Neuronal stem cell (in vitro differentiated cells): Measurements from ENCODE around the gene FBLN1.
A peak's percentile ranks its signal among the peaks of the same experiment; 100 is the strongest.

Experiments
- DNase-seq: peaks from one replicate; pipeline ENCODE4 v3.0.0-alpha.2; 2013; ENCODE audit warnings: low spot score
- H2AFZ ChIP-seq: one replicate; pipeline ENCODE4 v1.6.1; 2013; ENCODE audit warnings: mild to moderate bottlenecking, low read length, inconsistent platforms
- H2AK5ac ChIP-seq: 2 replicates; pipeline ENCODE4 v1.6.1; 2013; ENCODE audit warnings: low read depth, mild to moderate bottlenecking, inconsistent platforms, low read length, moderate library complexity, mixed read lengths
- H2BK120ac ChIP-seq: 2 replicates; pipeline ENCODE4 v1.6.1; 2013; ENCODE audit warnings: low read depth, mild to moderate bottlenecking, inconsistent platforms, low read length, moderate library complexity, mixed read lengths
- H2BK12ac ChIP-seq: one replicate; pipeline ENCODE4 v1.6.1; 2013; ENCODE audit warnings: low read length, inconsistent platforms
- H2BK15ac ChIP-seq: 2 replicates; pipeline ENCODE4 v1.6.1; 2013; ENCODE audit warnings: mild to moderate bottlenecking, low read length, inconsistent platforms, mixed read lengths
- H2BK5ac ChIP-seq: one replicate; pipeline ENCODE4 v1.6.1; 2013; ENCODE audit warnings: inconsistent platforms, mild to moderate bottlenecking, low read length, moderate library complexity
- H3K14ac ChIP-seq: one replicate; pipeline ENCODE4 v1.6.1; 2013; ENCODE audit warnings: low read length, inconsistent platforms
- H3K18ac ChIP-seq: 2 replicates; pipeline ENCODE4 v1.6.1; 2013; ENCODE audit warnings: low read length, inconsistent platforms
- H3K23ac ChIP-seq: 2 replicates; pipeline ENCODE4 v1.6.1; 2013; ENCODE audit warnings: low read depth, mild to moderate bottlenecking, mixed read lengths, low read length, inconsistent platforms; ENCODE audit not compliant: poor library complexity
- H3K27ac ChIP-seq: replicated peaks from 3 replicates; pipeline ENCODE4 v1.5.1; 2013; ENCODE audit warnings: low read length, inconsistent platforms
- H3K27me3 ChIP-seq, 3 experiments: 2 replicates each; pipeline ENCODE4 v1.6.1; 2013; ENCODE audit warnings: low read length in 3 of 3, mild to moderate bottlenecking in 2 of 3, inconsistent platforms in 1 of 3, low read depth in 1 of 3, mixed read lengths in 1 of 3, moderate library complexity in 1 of 3; ENCODE audit not compliant: control insufficient read depth in 3 of 3, insufficient read depth in 3 of 3
- H3K36me3 ChIP-seq, 2 donors: replicated peaks in 1 of 2; 2 replicates each; pipeline ENCODE4 v1.6.1; 2013; ENCODE audit warnings: low read length in 2 of 2; ENCODE audit not compliant: control insufficient read depth in 2 of 2, insufficient read depth in 2 of 2
- H3K4ac ChIP-seq: 2 replicates; pipeline ENCODE4 v1.6.1; 2013; ENCODE audit warnings: inconsistent platforms, mild to moderate bottlenecking, low read length, moderate library complexity
- H3K4me1 ChIP-seq, 2 donors: 1 replicate in 1 of 2; 2 replicates in 1 of 2; pipeline ENCODE4 v1.6.1; 2013; ENCODE audit warnings: low read length in 2 of 2, low read depth in 1 of 2; ENCODE audit not compliant: control insufficient read depth in 2 of 2, insufficient read depth in 1 of 2
- H3K4me2 ChIP-seq: one replicate; pipeline ENCODE4 v1.6.1; 2013; ENCODE audit warnings: mild to moderate bottlenecking, low read length, inconsistent platforms; ENCODE audit not compliant: insufficient read depth, poor library complexity, severe bottlenecking
- H3K4me3 ChIP-seq, 2 donors: 2 replicates each; pipeline ENCODE4 v1.5.1; 2013; ENCODE audit warnings: low read length in 2 of 2, mild to moderate bottlenecking in 2 of 2, inconsistent platforms in 1 of 2, moderate library complexity in 1 of 2
- H3K79me1 ChIP-seq: one replicate; pipeline ENCODE4 v1.6.1; 2013; ENCODE audit warnings: low read depth, mild to moderate bottlenecking, inconsistent platforms, low read length, moderate library complexity
- H3K9ac ChIP-seq: one replicate; pipeline ENCODE4 v1.6.1; 2013; ENCODE audit warnings: mild to moderate bottlenecking, low read depth, low read length, inconsistent platforms; ENCODE audit not compliant: poor library complexity
- H3K9me3 ChIP-seq, 2 donors: replicated peaks in 1 of 2; 2 replicates each; pipeline versions ENCODE3 to v1.6.1; 2013; ENCODE audit warnings: low read length in 2 of 2, mild to moderate bottlenecking in 2 of 2, inconsistent platforms in 1 of 2, low read depth in 1 of 2, mixed read lengths in 1 of 2, moderate library complexity in 1 of 2; ENCODE audit not compliant: control insufficient read depth in 2 of 2, insufficient read depth in 1 of 2
- H4K8ac ChIP-seq: one replicate; pipeline ENCODE4 v1.6.1; 2013; ENCODE audit warnings: low read depth, mild to moderate bottlenecking, inconsistent platforms, low read length, moderate library complexity
- H4K91ac ChIP-seq: one replicate; pipeline ENCODE4 v1.6.1; 2013; ENCODE audit warnings: low read length, low read depth, mild to moderate bottlenecking, inconsistent platforms; ENCODE audit not compliant: poor library complexity
- WGBS, 2 donors: extraction: QIAGEN DNeasy Blood & Tissue Kit; methylation state at CpG; one replicate each; pipeline ENCODE4 v1.1.7; 2013; ENCODE audit warnings: missing lambda C conversion rate in 2 of 2, mixed read lengths in 1 of 2; ENCODE audit not compliant: insufficient read length in 2 of 2, insufficient replicate concordance in 1 of 2; ENCODE audit errors: extremely low coverage in 2 of 2; 5-methylcytosine and 5-hydroxymethylcytosine counted together

FBLN1 gene

GRCh38 chr22:45551310-45552016, 48.8 kb downstream of the FBLN1 start:
- H3K4me3 ChIP-seq, result no peak overlapping the region
- H3K79me1 ChIP-seq, result peaks cover 4% of the 10 kb centered on the region
- H3K27ac ChIP-seq, result no peak overlapping the region
- H2BK12ac ChIP-seq, result peak overlapping the region; percentile 28
- H3K14ac ChIP-seq, result no peak overlapping the region
- no peak for DNase-seq
- H2BK15ac ChIP-seq, result no peak overlapping the region
- peaks cover 43 to 69% of the 10 kb centered on the region in 2 donors for H3K36me3 ChIP-seq
- H2BK120ac ChIP-seq, result no peak overlapping the region
- H2BK5ac ChIP-seq, result peak overlapping the region; percentile 10
- no CpG with 5 or more reads among the region's 18 CpGs for WGBS, 2 donors
- H3K27me3 ChIP-seq, result no peaks in the 10 kb centered on the region
- H4K91ac ChIP-seq, result no peak overlapping the region
- H3K9ac ChIP-seq, result no peak overlapping the region
- no peak overlapping the region for H3K4ac ChIP-seq
- no peak overlapping the region for H3K4me2 ChIP-seq
- H2AFZ ChIP-seq, result no peak overlapping the region
- peaks cover 13 to 29% of the 10 kb centered on the region in 2 donors for H3K4me1 ChIP-seq
- H4K8ac ChIP-seq, result no peak overlapping the region
- H3K9me3 ChIP-seq, result peaks cover 0 to 10% of the 10 kb centered on the region in 2 donors
- peak overlapping the region; percentile 16 for H2AK5ac ChIP-seq
- H3K23ac ChIP-seq, result no peak overlapping the region
- peak overlapping the region; percentile 33 for H3K18ac ChIP-seq

- peak overlapping the region; percentile 28 for H2BK12ac ChIP-seq
- no peak overlapping the region for H3K9ac ChIP-seq
- H2AK5ac ChIP-seq, result no peak overlapping the region
- no peak overlapping the region for H3K4me3 ChIP-seq
- H4K8ac ChIP-seq, result no peak overlapping the region
- H4K91ac ChIP-seq, result no peak overlapping the region
- peaks cover 0 to 10% of the 10 kb centered on the region in 2 donors for H3K9me3 ChIP-seq
- H3K27ac ChIP-seq, result no peak overlapping the region
- H2BK120ac ChIP-seq, result no peak overlapping the region
- no peak overlapping the region for H2AFZ ChIP-seq
- no peaks in the 10 kb centered on the region for H3K27me3 ChIP-seq
- no peak overlapping the region for H3K4me2 ChIP-seq
- no peak for DNase-seq
- peaks cover 4% of the 10 kb centered on the region for H3K79me1 ChIP-seq
- peaks cover 13 to 29% of the 10 kb centered on the region in 2 donors for H3K4me1 ChIP-seq
- H2BK5ac ChIP-seq, result peak overlapping the region; percentile 10
- no peak overlapping the region for H3K23ac ChIP-seq
- peak overlapping the region; percentile 32 for H2BK15ac ChIP-seq
- H3K14ac ChIP-seq, result no peak overlapping the region
- no peak overlapping the region for H3K4ac ChIP-seq
- H3K36me3 ChIP-seq, result peaks cover 40 to 69% of the 10 kb centered on the region in 2 donors
- no CpG with 5 or more reads among the region's 12 CpGs for WGBS, 2 donors
- peak overlapping the region; percentile 33 for H3K18ac ChIP-seq
Observed at GRCh38 chr22:45552017-45552411, 49.3 kb downstream of the FBLN1 start.

GRCh38 chr22:45552580-45553350, 50.1 kb downstream of the FBLN1 start:
- Histone ChIP-seq H2BK12ac (peak overlapping the region; percentile 82), H3K79me1 (peaks cover 4% of the 10 kb centered on the region), H2AK5ac (peak overlapping the region; percentile 91), H4K91ac (no peak overlapping the region), H2BK15ac (peak overlapping the region; percentile 32), H3K27ac (peak overlapping the region; percentile 12), H3K36me3 (peaks cover 39 to 67% of the 10 kb centered on the region in 2 donors), H3K23ac (peak overlapping the region; percentile 70), H3K9me3 (peaks cover 0 to 10% of the 10 kb centered on the region in 2 donors), H3K18ac (peak overlapping the region; percentile 69), H2BK5ac (no peak overlapping the region), H3K9ac (peak overlapping the region; percentile 45), H3K4me3 (no peak overlapping the region), H2AFZ (no peak overlapping the region), H3K4ac (no peak overlapping the region), H3K27me3 (no peaks in the 10 kb centered on the region), H4K8ac (no peak overlapping the region), H3K4me1 (peaks cover 13 to 29% of the 10 kb centered on the region in 2 donors), H3K14ac (peak overlapping the region; percentile 91), H2BK120ac (no peak overlapping the region), H3K4me2 (no peak overlapping the region)
- no peak for DNase-seq
- WGBS, 2 donors, result no CpG with 5 or more reads among the region's 30 CpGs
